ENCODE data around the gene STK35. TPM values are rescaled to one million over a fixed set of nuclear protein-coding genes. Genes with fewer than 3 reads are reported as not detected.

Gene STK35
- total RNA-seq, 120 experiments from 2014 or later, result 14.9 to 41.4 (median 27.2) TPM

Other genes with a start within 250 kb of the STK35 start
- gene SIRPA, start 206.4 kb upstream of the STK35 start, total RNA-seq, result 100 to 1,000 TPM; 164 to 389 (median 265) TPM
- gene PDYN, start 107.8 kb upstream of the STK35 start, total RNA-seq, result 1 to 10 TPM in 118 of 120 experiments, under 1 TPM in 2; 0.67 to 9.6 (median 2.8) TPM
- gene TGM3, start 194.2 kb downstream of the STK35 start, total RNA-seq, result 1 to 10 TPM in 9 of 120 experiments, under 1 TPM in 64, not detected in 47; 0.14 to 2.7 (median 0.36) TPM

Data from dorsolateral prefrontal cortex (tissue), 118 donors.